Coronary artery (tissue), 2 donors: ENCODE data around the gene ASB13.
A peak's percentile ranks its signal among the peaks of the same experiment; 100 is the strongest.

Experiments
- DNase-seq: peaks from one replicate; pipeline ENCODE4 v3.0.0-alpha.2; 2017; ENCODE audit warnings: low spot score
- H3K27ac ChIP-seq, 2 donors: fragments of 200-600 bp; sonication (generic); one replicate each; pipeline ENCODE4 v1.5.1; 2016 to 2019
- H3K4me3 ChIP-seq: fragments of 200-600 bp; sonication (generic); 2 replicates; pipeline ENCODE4 v1.5.1; 2016; ENCODE audit warnings: mild to moderate bottlenecking, moderate library complexity
- CTCF ChIP-seq: fragments of 200-600 bp; sonication (generic); IDR thresholded peaks from one replicate; pipeline ENCODE4 v1.5.1; 2019; ENCODE audit warnings: antibody characterized with exemption

Gene ASB13

GRCh38 chr10:5647507-5648240 is 18.7 kb downstream of the ASB13 start:
- peak overlapping the region in 1 of 2 donors; percentile 32 for H3K27ac ChIP-seq
- no peak for TF ChIP-seq CTCF
- H3K4me3 ChIP-seq = no peak overlapping the region
- DNase-seq = peak; percentile 54

- Histone ChIP-seq H3K4me3 (no peak overlapping the region), H3K27ac (peak overlapping the region; percentile 6 to 83)
- no peak for DNase-seq
- TF ChIP-seq CTCF = no peak
These were observed 20.3 kb downstream of the ASB13 start for GRCh38 chr10:5645944-5646617.

GRCh38 chr10:5645375-5645774 is 21.0 kb downstream of the ASB13 start:
- no peak for TF ChIP-seq CTCF
- Histone ChIP-seq H3K27ac (peak overlapping the region; percentile 6 to 83), H3K4me3 (no peak overlapping the region)
- no peak for DNase-seq

- peak overlapping the region in 1 of 2 donors; percentile 6 for H3K27ac ChIP-seq
- TF ChIP-seq CTCF = no peak
- DNase-seq = no peak
- no peak overlapping the region for H3K4me3 ChIP-seq
These were observed 21.5 kb downstream of the ASB13 start for GRCh38 chr10:5644930-5645329.

GRCh38 chr10:5643346-5644067 is 22.9 kb downstream of the ASB13 start:
- no peak for TF ChIP-seq CTCF
- Histone ChIP-seq H3K4me3 (no peak overlapping the region), H3K27ac (peak overlapping the region; percentile 66 to 74)
- DNase-seq = no peak

- Histone ChIP-seq H3K27ac (no peak overlapping the region), H3K4me3 (no peak overlapping the region)
- TF ChIP-seq CTCF = no peak
- no peak for DNase-seq
These were observed 24.9 kb downstream of the ASB13 start for GRCh38 chr10:5641501-5641900.
